ENCODE results near the gene CA9.

CA9 gene

GRCh38 chr9:35717132-35717870 is 43.6 kb downstream of the CA9 start:
- DNase-seq, result no peak

DNA sequence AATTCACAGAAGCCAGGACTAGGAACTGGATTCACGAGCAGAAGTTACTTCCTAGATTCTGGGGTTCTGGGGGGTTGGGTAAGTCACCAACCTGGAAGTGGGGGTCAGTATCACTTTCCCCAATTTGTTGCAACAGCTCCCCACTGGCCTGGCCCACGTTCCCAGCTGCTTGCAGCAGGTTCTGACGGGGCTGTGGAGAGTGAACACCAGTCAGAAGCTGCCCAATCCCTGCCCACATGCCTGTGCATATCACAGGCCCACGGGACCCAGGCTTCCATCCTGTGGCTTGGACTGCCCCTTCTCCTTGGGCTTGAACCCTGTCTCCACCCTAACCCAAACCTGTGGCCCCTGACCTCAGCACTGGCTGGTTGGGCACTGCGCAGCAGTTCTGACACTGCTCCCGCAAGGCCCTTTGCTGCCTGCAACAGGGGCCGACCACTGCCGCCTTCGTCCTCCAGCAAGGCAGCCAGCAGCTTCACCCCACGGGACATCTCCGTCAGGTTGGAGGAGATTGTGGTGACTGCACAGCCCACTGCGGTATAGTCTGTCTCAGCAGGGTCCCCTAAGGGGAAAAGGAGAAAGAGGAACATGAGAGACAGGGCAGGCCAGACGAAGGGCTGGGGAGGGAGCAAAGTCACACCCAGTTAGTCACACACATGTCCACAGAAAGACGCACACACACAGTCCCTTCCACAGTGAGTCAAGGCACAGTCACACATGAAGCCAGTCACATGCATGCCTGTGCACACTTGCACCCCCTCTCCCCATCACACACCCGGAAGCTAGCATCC is 45.2 kb downstream of the CA9 start:
- DNase-seq, result peak; percentile 54

GRCh38 chr9:35719546-35719945 is 45.8 kb downstream of the CA9 start:
- DNase-seq, result no peak

- no peak for DNase-seq
Observed at GRCh38 chr9:35723426-35723825, 49.7 kb downstream of the CA9 start.

- DNase-seq, result no peak
Observed at GRCh38 chr9:35723908-35724307, 50.2 kb downstream of the CA9 start.

- no peak for DNase-seq
Observed at GRCh38 chr9:35725362-35725761, 51.6 kb downstream of the CA9 start.

DNA sequence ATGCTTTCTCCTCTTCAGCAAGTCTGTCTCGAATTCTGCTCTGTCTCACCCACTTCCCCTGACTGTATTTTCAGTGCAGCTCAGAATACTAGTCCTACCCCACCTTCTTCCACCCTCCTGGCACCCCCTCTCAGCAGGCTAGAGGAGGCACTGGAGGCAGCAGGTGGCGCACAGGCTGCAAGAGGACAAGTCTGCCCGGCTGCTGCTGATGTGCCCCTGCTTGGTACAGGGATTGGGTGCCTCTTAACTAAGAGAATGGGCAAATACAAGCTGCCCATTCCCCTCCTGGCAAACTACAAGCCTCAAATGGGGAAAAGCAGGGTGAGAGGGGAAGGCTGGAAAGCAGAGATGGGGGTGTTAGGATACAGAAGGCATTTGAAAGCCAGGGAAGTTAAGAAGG is 53.2 kb downstream of the CA9 start:
- DNase-seq, result no peak

DNA sequence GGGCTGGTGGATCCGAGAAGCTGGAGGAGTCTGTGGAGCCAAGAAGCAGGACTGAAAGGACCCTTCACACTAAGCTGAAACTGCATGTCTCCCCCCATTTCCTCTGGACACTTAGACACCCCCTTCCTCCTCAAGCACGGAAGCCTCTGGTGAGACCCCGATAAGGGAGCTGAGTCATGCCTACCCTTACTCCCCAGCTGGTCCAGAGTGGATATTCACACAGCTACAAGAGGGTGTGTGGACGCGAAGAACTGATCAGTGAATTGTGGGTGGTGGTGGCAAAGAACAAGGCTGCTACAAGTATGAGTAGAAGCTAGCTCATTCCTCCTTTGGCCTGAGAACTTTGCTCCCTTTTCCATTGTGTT is 53.9 kb downstream of the CA9 start:
- DNase-seq, result no peak

DNA sequence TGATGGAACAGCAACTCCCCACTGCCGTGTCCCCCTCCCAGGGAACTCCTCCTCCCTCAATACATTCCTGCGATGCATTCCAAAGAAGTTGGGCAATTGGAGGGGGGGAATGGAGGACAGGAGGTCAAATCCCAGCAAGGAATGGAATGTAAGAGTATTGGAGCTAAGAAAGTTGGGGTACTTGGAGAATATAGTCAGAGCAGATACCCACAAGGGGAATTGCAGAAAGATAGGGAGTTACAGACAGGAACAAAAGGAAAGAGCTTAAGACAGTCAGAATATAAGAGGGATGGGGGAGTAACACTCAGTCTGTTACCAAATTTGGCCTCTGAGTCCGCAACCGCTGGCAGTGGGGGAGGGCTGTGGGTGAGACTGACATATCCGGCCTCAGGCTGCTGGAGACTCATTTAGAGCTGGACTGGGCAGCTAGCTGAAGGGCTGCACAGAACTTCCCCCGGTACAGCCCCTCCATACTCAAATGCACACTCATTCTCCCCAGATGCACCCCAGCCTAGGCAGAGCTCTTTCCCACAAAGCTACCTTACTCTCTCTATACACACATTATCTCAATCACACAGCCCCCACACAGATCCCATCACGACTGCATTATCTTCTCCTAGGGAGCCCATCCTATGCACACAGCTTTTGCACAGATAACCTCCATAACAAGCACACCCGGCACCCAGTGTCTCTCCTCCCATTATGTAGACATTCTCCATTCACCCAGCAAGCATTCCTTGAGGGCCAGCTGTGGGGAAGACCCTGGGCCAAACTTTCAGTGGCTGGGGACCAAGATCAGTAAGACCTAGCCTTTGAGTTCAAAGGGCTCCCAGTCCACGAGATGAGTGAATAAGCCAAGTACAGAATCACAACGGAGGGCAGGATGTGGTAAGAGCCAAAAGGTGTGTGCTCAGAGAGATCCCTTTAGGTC is 54.6 kb downstream of the CA9 start:
- DNase-seq, result peak; percentile 74

DNA sequence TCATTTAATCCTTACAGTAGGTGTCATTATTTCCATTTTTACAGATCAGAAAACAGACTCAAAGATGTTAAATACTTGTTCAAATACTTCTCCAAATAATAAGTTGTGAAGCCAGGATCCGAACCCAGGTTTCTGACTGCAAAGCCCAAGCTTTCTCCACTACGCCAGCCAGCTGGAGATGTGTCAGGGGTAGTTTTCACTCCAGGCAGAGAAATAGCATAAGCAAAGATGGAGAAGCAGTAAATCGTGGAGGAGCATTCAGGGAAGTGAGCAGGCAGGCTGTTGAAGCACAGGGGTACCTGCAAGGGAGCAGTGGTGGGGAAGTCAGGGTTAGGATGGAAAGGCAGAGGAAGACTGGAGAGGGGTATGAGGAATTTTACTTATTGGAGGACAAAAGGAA is 55.4 kb downstream of the CA9 start:
- DNase-seq, result no peak

DNA sequence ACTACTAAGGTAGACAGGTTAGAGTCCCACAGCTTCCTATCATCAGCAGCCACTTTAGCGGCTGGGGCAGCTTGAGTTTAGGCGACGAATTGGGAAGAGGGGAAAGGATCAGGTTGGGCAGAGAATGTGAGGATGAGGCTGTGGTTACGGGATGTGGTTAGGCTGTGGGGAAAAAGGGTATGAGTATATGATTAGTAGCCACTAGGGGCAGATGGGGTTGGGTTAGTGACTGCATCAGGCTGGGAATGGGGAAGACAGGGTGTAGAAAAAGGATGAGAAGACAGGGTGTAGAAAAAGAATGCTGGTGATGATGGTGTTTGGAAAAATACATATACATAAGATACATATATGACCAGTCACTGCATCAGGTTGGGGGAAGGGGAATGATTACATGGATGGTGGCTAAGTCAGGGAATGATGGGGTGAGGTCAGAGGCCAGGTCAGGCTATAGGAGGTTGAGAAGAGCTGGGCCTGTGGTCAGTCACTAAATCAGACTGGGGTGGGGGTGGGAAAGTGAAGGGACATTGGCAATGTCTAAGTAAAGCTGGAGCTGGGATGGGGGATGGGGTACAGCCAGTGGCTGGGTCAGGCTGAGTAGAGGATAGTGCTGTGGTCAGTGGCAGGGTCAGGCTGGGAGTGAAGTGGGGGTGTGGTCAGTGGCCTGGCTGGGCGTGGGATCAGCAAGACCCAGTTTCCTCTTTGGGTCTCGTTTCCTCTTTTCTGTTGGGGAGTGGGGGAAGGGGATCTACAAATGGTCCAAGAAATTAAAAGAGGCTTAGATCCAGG is 56.2 kb downstream of the CA9 start:
- DNase-seq, result peak; percentile 84

DNA sequence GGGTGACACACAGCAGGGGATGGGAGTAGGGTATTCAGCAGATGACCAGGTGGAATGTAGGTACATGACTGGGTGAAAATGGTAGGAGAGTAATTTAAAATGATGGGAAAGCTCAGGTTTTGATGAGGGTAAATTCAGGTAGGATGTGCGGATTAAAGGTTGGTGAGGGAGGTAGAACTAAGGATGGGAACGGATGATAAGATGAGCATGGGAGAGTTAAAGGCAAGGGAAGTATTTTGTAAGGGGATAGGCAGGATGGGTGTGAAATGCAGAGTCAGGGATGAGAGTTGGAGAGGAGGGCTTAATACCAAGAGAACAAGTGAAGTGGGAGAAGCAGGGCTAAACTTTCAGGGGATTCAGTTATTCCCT is 56.7 kb downstream of the CA9 start:
- DNase-seq, result no peak
